HG03135 (cell line): ENCODE results near the gene RAB36.

Source experiments
- ATAC-seq: cut with Tn5 transposase; IDR thresholded peaks from one replicate; pipeline ENCODE4 v1.9.1; 2021; ENCODE audit warnings: mild to moderate bottlenecking, moderate library complexity; ENCODE audit not compliant: unreplicated experiment

Gene RAB36

DNA sequence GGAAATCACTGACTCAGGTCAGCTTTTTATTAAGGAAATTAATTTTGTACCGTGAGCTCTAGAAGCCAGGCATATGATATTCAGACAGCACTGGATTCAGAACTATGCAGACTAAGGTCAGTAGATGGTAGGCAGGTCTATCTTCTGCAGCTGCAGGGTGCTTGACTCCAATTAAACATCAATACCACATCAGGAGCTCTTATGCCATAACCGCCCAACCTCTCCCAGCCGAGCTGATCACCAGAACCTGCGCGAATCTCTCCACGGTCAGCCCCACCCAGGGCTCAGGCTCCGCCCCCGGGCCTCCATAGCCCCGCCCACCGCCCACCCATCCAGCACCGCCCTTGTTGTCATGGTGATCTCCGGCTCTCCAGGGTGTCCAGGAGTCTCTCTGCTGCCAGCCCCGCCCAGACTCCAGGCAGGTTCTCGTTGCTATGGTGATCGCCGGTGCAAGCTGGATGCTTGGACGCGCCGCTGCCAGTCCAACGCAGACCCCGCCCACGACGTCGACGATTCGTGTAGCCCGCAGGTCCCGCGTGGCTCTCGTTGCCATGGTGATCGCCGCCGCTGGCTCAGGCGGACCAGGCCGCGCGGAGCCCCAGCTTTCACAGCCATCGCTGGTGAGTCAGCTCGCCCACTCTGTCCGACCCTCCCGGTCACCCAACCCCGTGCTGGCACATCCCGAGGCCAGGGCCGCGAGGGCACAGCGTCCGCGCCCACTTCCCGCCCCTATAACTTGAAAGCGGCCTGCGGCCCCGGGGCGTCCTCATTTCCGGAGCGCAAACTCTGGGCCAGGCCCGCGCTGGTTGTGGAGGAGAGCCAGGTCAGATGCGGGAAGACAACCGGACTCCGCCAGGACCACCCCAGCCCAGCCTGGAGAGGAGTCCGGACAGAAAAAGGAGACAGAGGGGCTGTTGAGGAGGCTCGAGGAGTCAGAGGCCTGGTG, at the start of gene RAB36:
RAB36 (plus strand) TSS at position 546 of the 946 bp plus-strand sequence. CDS start 1,140 bp downstream, outside the sequence.
- peak; percentile 39 for ATAC-seq

GRCh38 chr22:23095733-23096342, 49.4 kb upstream of the RAB36 start:
- ATAC-seq, result no peak

DNA sequence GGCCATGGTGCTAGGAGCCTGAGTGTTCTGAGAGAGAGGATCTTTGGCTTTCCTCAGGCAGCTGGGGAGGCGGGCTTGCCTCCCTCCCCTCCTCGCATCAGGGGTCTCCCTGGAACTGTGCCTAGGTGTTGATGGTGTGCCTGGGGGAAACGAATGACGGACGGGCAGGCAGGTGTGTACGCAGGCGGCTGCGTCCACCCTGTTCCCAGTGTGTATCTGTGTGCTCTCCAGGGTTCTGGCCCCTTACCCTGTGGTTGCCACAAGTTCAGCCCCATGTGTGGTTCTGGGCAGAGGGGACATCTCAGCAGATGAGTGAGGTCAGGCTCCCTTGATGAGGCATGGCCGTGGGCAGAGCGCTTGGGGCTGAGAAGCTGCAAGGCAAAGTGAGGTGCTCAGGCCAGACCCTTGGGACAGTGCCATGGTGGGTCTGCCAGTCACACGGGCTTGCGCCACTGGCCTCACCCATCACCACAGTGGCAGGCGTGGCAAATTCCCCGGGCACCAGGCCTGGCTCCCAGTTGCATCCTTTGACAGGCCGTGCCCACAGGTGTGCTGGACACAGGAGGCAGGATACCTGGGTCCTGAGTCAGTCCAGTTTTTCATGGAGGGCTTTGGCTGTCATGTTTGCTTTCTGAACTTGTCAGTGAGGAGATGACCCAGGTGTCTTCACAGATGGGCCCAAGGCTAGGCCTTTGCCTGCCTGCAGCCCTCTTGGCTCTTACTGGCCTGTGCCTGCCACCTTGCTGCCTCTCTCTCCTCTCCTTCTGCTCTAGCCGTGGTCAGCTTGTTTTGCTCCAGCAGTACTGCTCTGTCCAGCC, 47.7 kb upstream of the RAB36 start:
- no peak for ATAC-seq

GRCh38 chr22:23098230-23098705, 47.0 kb upstream of the RAB36 start:
- ATAC-seq, result no peak

GRCh38 chr22:23098718-23099530, 46.4 kb upstream of the RAB36 start:
- ATAC-seq, result no peak

GRCh38 chr22:23099531-23099804, 45.8 kb upstream of the RAB36 start:
- no peak for ATAC-seq

DNA sequence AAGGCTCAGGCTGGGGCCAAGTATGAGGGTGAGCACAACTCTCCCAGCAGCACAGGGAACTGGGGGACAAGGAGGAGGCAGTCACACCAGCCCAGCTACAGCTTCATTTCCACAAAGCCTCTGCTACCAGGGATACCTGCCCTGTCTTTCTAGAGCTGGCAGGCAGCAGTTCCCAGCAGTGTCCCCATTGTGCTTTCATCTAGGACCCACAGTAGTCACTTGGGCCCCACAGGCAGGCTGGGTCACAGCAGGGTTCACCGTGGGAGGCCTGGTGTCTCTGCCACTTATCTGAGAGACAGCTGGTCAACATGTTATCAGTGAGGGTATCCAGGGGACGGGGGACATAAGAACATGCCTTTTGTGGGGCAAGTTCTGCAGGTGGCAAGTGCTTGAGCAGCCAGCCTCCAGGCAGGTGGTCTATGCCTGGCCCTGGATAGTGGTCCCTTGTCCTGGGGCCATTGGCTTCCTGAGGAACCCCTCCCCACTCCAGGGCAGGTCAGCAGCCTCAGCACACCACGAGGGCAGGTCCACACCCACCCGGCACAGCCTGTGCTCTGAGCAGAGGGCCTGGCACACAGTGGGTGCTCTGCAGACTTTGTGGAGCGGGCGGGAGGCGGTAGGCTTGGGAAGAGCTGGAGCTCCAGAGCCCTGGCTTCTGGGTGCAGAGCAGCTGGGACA, 45.0 kb upstream of the RAB36 start:
- no peak for ATAC-seq

- no peak for ATAC-seq
Observed at GRCh38 chr22:23101524-23101923, 43.8 kb upstream of the RAB36 start.

DNA sequence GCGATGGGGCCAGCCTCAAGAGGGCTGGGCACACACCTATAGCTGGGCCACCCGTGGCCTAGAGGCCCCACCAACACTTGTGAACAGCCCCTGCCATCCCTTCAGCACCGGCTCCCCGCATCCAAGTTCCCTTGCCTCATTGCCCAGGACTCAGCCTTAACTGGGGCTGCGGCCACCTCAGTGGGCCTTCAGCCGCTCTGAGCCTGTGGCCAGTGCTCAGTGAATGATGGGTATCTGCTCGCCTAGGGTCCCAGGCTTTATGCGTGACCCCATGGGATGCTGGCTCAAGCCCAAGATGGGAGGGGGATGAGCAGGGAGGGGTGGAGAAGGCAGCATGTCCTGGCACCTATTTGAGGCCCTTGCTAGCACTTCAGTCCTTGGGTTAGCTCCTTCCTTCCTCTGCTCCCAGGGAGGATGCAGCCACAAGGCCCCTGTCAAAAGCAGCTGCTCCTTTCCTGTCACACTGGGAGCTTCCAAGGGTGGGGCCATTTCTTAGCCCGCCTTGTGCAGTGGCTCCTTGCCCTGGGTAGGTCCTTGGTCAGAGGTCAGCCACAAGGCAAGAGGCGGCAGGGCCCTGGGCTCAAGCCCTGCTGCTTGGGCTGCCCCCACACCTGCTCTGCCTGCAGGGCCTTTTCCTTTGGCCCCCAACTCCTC, 43.1 kb upstream of the RAB36 start:
- no peak for ATAC-seq

DNA sequence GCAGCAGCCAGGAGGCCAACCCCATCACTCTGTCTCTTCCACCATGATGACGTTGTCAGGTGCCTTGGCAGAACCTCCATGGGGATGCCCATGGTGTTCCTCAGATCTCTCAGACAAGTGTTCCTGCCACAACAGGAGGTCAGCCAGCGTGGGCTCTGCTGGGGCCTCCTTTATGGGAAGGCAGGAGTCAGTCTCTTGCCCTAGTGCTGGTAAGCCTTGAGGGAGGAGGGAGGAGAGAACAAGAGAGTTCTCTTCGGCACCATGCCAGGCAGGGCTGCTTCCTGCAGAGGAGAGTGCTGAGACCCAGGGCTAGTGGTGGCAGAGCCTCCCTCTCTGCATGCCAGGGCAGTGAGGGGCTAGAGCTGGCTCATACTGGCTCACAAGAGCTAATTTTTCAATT, 42.5 kb upstream of the RAB36 start:
- ATAC-seq, result no peak

- ATAC-seq, result no peak
Observed at GRCh38 chr22:23103199-23103954, 41.9 kb upstream of the RAB36 start.

GRCh38 chr22:23104187-23104971, 40.9 kb upstream of the RAB36 start:
- no peak for ATAC-seq

DNA sequence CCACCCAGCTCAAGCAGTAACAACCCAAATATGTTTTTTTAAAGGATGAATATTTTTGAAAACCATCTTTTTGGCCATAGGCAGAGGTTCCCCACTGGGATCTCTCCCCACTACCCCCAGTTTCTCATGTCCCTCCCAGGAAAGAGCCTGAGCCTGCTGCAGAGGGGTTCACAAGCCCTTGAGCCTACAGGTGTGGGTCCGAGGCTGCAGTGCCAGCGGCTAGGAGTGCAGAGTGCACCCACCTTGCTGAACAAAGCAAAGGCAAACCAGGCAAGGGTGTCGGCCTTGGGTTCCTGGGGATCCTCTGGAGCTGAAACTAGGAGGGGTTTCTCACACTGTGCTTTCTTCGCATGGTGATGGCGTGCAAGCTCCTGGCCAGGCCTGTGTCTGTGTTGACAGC, 40.0 kb upstream of the RAB36 start:
- no peak for ATAC-seq

DNA sequence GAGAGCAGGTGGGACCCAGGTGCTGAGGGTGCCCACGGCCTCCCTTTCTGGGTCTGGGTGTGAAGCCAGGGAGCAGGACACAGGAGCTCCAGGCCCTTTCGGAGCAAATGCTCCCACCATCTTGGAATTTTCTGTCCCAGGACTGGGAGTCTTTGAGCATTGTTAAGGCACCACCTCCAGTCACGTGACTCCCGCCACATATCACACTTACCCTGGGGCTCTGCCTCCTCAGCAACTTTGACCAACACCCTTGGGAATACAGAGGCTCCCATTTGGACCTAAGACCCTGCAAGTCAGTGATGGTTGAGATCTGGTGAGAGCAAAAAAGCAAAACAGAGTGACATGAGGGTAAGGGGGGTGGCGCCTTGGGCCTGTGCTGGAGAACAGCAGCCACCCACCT, 39.4 kb upstream of the RAB36 start:
- no peak for ATAC-seq

GRCh38 chr22:23106344-23106743, 38.9 kb upstream of the RAB36 start:
- no peak for ATAC-seq

- no peak for ATAC-seq
Observed at GRCh38 chr22:23106906-23107367, 38.3 kb upstream of the RAB36 start.

- ATAC-seq, result no peak
Observed at GRCh38 chr22:23107487-23108248, 37.6 kb upstream of the RAB36 start.
